IPS-18a (cell line): ENCODE results near the gene CDC25B.
A peak's percentile ranks its signal among the peaks of the same experiment; 100 is the strongest.

Experiments used
- H3K27ac ChIP-seq: one replicate; pipeline ENCODE4 v1.5.1; 2013; ENCODE audit warnings: low read length
- H3K27me3 ChIP-seq: one replicate; pipeline ENCODE4 v1.6.1; 2013; ENCODE audit warnings: mild to moderate bottlenecking, low read length; ENCODE audit not compliant: control insufficient read depth, insufficient read depth
- H3K36me3 ChIP-seq: one replicate; pipeline ENCODE4 v1.6.1; 2013; ENCODE audit warnings: low read depth, low read length; ENCODE audit not compliant: control insufficient read depth
- H3K4me1 ChIP-seq: one replicate; pipeline ENCODE4 v1.6.1; 2013; ENCODE audit warnings: low read depth, low read length; ENCODE audit not compliant: control insufficient read depth
- H3K4me3 ChIP-seq: one replicate; pipeline ENCODE4 v1.5.1; 2013; ENCODE audit warnings: low read length
- H3K9ac ChIP-seq: one replicate; pipeline ENCODE4 v1.6.1; 2013; ENCODE audit warnings: mild to moderate bottlenecking, low read length, moderate library complexity
- H3K9me3 ChIP-seq: one replicate; pipeline ENCODE4 v1.6.1; 2013; ENCODE audit warnings: low read depth, low read length; ENCODE audit not compliant: control insufficient read depth

CDC25B gene

DNA sequence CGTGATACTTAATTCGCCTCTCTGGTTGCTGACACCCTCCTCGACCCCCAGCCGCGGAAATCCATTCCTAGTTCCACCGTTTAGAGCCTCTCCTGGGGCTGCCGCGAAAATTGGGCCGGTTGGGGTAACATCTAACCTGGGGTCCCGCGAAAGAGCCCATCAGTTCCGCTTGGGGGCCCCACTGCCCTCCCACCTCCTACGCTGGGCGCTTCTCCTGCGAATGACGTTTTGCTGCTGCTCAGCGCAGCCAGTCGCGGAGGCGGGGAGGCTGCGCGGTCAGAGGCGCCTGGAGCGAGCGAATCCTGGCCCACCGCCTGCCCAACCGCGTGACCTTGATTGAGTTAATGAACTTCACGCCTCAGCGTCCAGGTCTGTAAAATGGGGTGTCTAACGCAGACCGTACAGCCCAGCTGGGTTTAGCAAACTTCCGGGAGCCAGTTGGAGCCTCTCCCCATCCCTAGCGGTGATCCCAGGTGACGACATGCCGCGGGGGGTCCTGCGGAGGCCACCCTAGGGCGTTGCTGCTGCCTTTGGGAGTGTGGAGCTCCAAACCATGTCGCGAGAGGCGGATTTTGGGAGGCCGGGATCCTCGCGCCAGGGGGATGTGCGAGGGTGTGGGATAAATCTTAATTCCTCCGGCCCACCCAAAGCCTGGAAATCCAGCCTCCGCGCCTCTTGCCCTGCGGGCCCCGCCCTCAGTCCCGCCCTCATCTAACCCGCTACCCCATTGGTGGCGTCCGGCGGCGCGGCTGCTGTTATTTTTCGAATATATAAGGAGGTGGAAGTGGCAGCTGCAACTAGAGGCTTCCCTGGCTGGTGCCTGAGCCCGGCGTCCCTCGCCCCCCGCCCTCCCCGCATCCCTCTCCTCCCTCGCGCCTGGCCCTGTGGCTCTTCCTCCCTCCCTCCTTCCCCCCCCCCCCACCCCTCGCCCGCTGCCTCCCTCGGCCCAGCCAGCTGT is at the start of gene CDC25B:
TSS of gene CDC25B (plus strand) at position 800 of the 958 bp plus-strand sequence. CDS start 222 bp downstream, outside the sequence.
- no peaks in the 10 kb centered on the region for H3K36me3 ChIP-seq
- H3K9me3 ChIP-seq, result no peaks in the 10 kb centered on the region
- H3K4me3 ChIP-seq, result peak within 1 kb of the TSS; percentile 86
- H3K27ac ChIP-seq, result no peak within 1 kb of the TSS
- peak within 1 kb of the TSS; percentile 61 for H3K9ac ChIP-seq
- no peaks in the 10 kb centered on the region for H3K27me3 ChIP-seq
- peaks cover 34% of the 10 kb centered on the region for H3K4me1 ChIP-seq

- H3K9me3 ChIP-seq, result no peaks in the 10 kb centered on the region
- peaks cover 58% of the 10 kb centered on the region for H3K27me3 ChIP-seq
- no peak overlapping the region for H3K4me3 ChIP-seq
- H3K27ac ChIP-seq, result no peak overlapping the region
- H3K9ac ChIP-seq, result no peak overlapping the region
- no peaks in the 10 kb centered on the region for H3K36me3 ChIP-seq
- peaks cover 3% of the 10 kb centered on the region for H3K4me1 ChIP-seq
These were observed 48.6 kb upstream of the CDC25B start for GRCh38 chr20:3747471-3747870.

DNA sequence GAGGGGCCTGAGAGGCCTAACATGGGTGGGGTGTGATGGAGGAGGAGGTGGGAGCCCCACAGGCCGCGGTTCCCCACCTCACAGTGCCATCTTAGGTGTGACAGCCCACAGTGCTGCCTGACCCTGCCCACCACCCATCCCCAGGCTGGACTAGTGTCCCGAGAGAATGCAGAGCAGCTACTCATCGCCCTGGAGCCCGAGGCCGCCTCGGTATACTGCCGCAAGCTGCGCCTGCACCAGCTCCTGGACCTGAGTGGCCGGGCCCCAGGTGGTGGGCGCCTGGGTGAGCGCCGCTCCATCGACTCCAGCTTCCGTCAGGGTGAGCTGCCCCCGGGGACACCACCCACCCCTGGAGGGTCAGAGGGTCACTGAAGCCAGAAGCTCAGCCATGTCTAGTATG is 48.0 kb upstream of the CDC25B start:
- Histone ChIP-seq H3K9me3 (no peaks in the 10 kb centered on the region), H3K27ac (no peak overlapping the region), H3K27me3 (peaks cover 63% of the 10 kb centered on the region), H3K9ac (no peak overlapping the region), H3K4me3 (no peak overlapping the region), H3K4me1 (peaks cover 8% of the 10 kb centered on the region), H3K36me3 (no peaks in the 10 kb centered on the region)

- no peaks in the 10 kb centered on the region for H3K36me3 ChIP-seq
- H3K4me3 ChIP-seq, result peak overlapping the region; percentile 49
- H3K27me3 ChIP-seq, result peaks cover 63% of the 10 kb centered on the region
- no peak overlapping the region for H3K27ac ChIP-seq
- peaks cover 8% of the 10 kb centered on the region for H3K4me1 ChIP-seq
- H3K9ac ChIP-seq, result no peak overlapping the region
- no peaks in the 10 kb centered on the region for H3K9me3 ChIP-seq
These were observed 46.9 kb upstream of the CDC25B start for GRCh38 chr20:3749087-3749688.

- Histone ChIP-seq H3K27me3 (peaks cover 63% of the 10 kb centered on the region), H3K27ac (no peak overlapping the region), H3K4me1 (peaks cover 8% of the 10 kb centered on the region), H3K9me3 (no peaks in the 10 kb centered on the region), H3K9ac (no peak overlapping the region), H3K36me3 (peaks cover under 1% of the 10 kb centered on the region), H3K4me3 (peak overlapping the region; percentile 49)
These were observed 46.2 kb upstream of the CDC25B start for GRCh38 chr20:3749689-3750531.

- Histone ChIP-seq H3K4me1 (peaks cover 8% of the 10 kb centered on the region), H3K36me3 (peaks cover 3% of the 10 kb centered on the region), H3K9me3 (no peaks in the 10 kb centered on the region), H3K9ac (no peak overlapping the region), H3K27me3 (peaks cover 55% of the 10 kb centered on the region), H3K4me3 (peak overlapping the region; percentile 50), H3K27ac (no peak overlapping the region)
These were observed 44.8 kb upstream of the CDC25B start for GRCh38 chr20:3751305-3751674.

- peak overlapping the region; percentile 50 for H3K4me3 ChIP-seq
- H3K4me1 ChIP-seq, result peaks cover 8% of the 10 kb centered on the region
- H3K9ac ChIP-seq, result no peak overlapping the region
- H3K9me3 ChIP-seq, result no peaks in the 10 kb centered on the region
- no peak overlapping the region for H3K27ac ChIP-seq
- H3K36me3 ChIP-seq, result peaks cover 3% of the 10 kb centered on the region
- peaks cover 55% of the 10 kb centered on the region for H3K27me3 ChIP-seq
These were observed 44.3 kb upstream of the CDC25B start for GRCh38 chr20:3751675-3752385.

DNA sequence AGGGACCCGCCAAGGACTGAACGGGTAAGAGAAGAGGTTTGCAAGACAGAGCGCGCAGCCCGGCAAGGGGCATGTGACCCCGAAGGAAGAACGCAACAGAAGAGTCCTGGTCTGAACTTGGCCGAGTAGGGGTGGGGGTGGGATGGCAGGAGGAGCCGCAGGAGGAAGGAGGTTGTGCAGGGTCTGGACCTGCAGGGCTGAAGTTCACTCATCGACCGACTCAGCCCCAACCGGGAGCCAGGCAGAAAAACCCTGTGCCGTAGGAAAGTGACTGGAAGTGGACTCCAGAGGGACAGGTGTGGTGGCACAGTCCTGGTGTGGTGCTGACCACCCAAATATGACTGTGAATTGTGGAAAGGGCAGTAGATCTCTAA is 43.7 kb upstream of the CDC25B start:
- H3K27me3 ChIP-seq, result peaks cover 52% of the 10 kb centered on the region
- H3K4me1 ChIP-seq, result peaks cover 8% of the 10 kb centered on the region
- H3K27ac ChIP-seq, result no peak overlapping the region
- peaks cover 3% of the 10 kb centered on the region for H3K36me3 ChIP-seq
- H3K9me3 ChIP-seq, result no peaks in the 10 kb centered on the region
- no peak overlapping the region for H3K9ac ChIP-seq
- peak overlapping the region; percentile 50 for H3K4me3 ChIP-seq

DNA sequence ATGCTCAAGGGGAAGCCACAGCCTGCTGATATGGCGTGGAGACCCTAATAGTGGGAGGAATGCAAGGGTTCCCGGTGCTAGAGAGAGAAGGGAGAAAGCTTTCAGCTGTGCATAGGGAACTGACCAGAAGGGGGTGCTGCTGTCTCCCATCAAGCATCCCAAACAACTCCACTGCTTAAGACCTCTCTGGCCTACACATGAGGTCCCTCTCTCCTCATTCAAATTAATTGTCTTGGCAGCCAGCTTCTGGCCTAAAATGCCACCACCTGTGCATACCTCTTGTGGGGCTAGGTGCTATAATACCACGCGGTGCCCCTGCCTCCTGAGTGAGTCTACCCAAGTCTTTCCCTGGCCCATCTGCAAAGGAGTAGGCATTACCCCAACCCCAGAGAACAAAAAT is 43.0 kb upstream of the CDC25B start:
- Histone ChIP-seq H3K27ac (no peak overlapping the region), H3K9ac (no peak overlapping the region), H3K4me3 (no peak overlapping the region), H3K9me3 (no peaks in the 10 kb centered on the region), H3K4me1 (peaks cover 8% of the 10 kb centered on the region), H3K27me3 (peaks cover 47% of the 10 kb centered on the region), H3K36me3 (peaks cover 7% of the 10 kb centered on the region)

DNA sequence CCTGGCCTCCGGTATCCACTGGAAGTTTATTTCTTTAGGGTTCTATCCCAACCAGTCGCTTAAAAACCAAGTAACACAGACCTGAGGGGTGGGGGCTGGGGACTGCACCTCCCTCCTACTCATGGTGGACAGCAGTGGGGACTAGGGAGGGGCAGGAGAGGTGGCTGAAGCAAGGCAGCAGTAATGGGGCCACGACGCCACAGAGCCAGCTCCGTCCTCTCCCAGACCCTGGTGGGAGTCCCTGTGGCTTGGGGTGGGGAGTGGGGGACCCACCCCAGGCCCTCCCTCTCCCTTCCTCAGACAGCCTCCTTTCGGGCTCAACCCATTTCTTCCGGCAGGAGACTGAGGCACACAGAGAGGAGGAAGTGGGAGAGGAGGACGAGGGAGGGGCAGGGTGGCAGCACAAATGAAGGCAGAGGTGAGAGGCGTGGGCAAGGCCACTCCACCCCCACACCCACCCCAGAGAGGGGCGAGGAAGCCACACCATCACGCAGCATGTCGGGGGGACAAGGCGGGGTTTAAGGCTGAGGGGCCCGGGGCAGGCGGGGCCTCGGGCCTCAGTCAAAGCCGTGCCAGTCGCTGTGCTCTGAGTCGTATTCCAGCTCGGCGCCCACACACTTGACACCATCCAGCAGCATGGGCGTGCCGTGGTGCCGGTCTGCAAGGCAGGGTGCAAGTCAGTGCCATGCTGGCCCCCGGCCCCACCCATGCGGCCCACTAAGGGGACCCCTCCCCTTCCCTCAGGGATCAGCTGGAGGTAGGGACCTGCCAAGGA is 42.4 kb upstream of the CDC25B start:
- H3K36me3 ChIP-seq, result peaks cover 9% of the 10 kb centered on the region
- H3K4me1 ChIP-seq, result peaks cover 8% of the 10 kb centered on the region
- no peak overlapping the region for H3K27ac ChIP-seq
- no peak overlapping the region for H3K9ac ChIP-seq
- H3K9me3 ChIP-seq, result no peaks in the 10 kb centered on the region
- peaks cover 41% of the 10 kb centered on the region for H3K27me3 ChIP-seq
- no peak overlapping the region for H3K4me3 ChIP-seq
